Thyroid gland (tissue), 4 donors: ENCODE measurements around the gene SYNPO2. TPM values are rescaled to one million over a fixed set of nuclear protein-coding genes. Genes with fewer than 3 reads are reported as not detected.

ENCODE experiments used
- DNase-seq, 2 donors: peaks; one replicate each; pipeline ENCODE4 v3.0.0-alpha.2; 2019
- H3K27ac ChIP-seq, 3 donors: fragments of 200-600 bp; sonication (generic); 1 replicate in 2 of 3; 2 replicates in 1 of 3; pipeline ENCODE4 v1.5.1; 2016 to 2019; ENCODE audit warnings: mild to moderate bottlenecking in 1 of 3, moderate library complexity in 1 of 3
- H3K27me3 ChIP-seq: fragments of 200-600 bp; sonication (generic); one replicate; pipeline ENCODE4 v1.5.1; 2019
- H3K36me3 ChIP-seq, 2 donors: fragments of 200-600 bp; sonication (generic); one replicate each; pipeline ENCODE4 v1.5.1; 2016 to 2019
- H3K4me1 ChIP-seq, 2 donors: fragments of 200-600 bp; sonication (generic); one replicate each; pipeline ENCODE4 v1.5.1; 2017 to 2019
- H3K4me3 ChIP-seq, 3 donors: fragments of 200-600 bp; sonication (generic); replicated peaks in 1 of 3; 1 replicate in 2 of 3; 2 replicates in 1 of 3; pipeline ENCODE4 v1.5.1; 2016; ENCODE audit warnings: mild to moderate bottlenecking in 1 of 3
- H3K9me3 ChIP-seq: fragments of 200-600 bp; sonication (generic); one replicate; pipeline ENCODE4 v1.5.1; 2017
- POLR2A ChIP-seq, 2 donors: fragments of 450-650 bp; IDR thresholded peaks; one replicate each; pipeline ENCODE4 v1.6.1; 2017; ENCODE audit warnings: antibody characterized with exemption in 2 of 2, mild to moderate bottlenecking in 2 of 2, moderate library complexity in 1 of 2
- WGBS, 2 donors: methylation state at CpG; one replicate each; pipeline ENCODE4 v1.1.5; 2017; 5-methylcytosine and 5-hydroxymethylcytosine counted together
- intact Hi-C: fragments of 100-400 bp; cut with DNase I; formaldehyde crosslinking; loops from one replicate; pipeline ENCODE4 v1.15.1; 2023
- total RNA-seq, 4 donors: library from RNA; depleted of rRNA; stranded (reverse); fragments of >200 nt; gene quantifications; one replicate each; pipeline ENCODE4 v1.2.3, GENCODE V29; 2016
- TF ChIP-seq, protein P1 (sequence below), 6 experiments: fragments of 200-600 bp in 3 of 6; fragments of 450-650 bp in 3 of 6; sonication (generic) in 3 of 6; IDR thresholded peaks; one replicate each; pipeline ENCODE4 v1.5.1; 2016 to 2019; ENCODE audit warnings: antibody characterized with exemption in 6 of 6, mild to moderate bottlenecking in 2 of 6, inconsistent platforms in 1 of 6, moderate library complexity in 1 of 6

SYNPO2 gene
- total RNA-seq, 4 donors from 2014 or later: 11.4 to 37.8 (median 23.8) TPM

DNA sequence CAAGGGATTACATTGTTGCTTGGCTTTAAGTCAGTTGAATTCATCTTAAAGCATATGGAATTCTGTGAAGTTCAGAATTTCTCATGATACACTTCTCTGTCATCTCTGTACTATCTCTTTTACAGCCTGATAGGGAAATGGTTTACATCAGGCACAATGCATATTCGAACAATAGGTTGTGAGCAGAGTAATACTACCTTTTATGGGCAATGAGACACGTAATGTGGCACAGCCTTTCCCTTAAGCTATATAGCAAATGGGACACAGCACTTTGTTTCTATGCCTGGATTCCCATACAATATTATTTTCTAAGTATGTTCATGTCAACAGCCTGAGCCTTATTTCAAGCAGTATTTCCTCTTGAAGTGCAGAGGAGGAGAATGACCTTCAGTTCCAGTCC is 58.4 kb downstream of the SYNPO2 start:
- intact Hi-C loops: no loop called here
- TF ChIP-seq, protein P1, sequence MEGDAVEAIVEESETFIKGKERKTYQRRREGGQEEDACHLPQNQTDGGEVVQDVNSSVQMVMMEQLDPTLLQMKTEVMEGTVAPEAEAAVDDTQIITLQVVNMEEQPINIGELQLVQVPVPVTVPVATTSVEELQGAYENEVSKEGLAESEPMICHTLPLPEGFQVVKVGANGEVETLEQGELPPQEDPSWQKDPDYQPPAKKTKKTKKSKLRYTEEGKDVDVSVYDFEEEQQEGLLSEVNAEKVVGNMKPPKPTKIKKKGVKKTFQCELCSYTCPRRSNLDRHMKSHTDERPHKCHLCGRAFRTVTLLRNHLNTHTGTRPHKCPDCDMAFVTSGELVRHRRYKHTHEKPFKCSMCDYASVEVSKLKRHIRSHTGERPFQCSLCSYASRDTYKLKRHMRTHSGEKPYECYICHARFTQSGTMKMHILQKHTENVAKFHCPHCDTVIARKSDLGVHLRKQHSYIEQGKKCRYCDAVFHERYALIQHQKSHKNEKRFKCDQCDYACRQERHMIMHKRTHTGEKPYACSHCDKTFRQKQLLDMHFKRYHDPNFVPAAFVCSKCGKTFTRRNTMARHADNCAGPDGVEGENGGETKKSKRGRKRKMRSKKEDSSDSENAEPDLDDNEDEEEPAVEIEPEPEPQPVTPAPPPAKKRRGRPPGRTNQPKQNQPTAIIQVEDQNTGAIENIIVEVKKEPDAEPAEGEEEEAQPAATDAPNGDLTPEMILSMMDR (IDR thresholded peaks at IDR 0.05): no peak
- no peak for TF ChIP-seq POLR2A (IDR thresholded peaks at IDR 0.05)
- no peak for DNase-seq
- no peaks in the 10 kb centered on the region for H3K36me3 ChIP-seq
- WGBS, 2 donors: 69 to 78% methylated on average over 2 of the region's 2 CpGs
- H3K4me1 ChIP-seq: no peaks in the 10 kb centered on the region
- no peak overlapping the region for H3K4me3 ChIP-seq
- H3K9me3 ChIP-seq: no peaks in the 10 kb centered on the region
- H3K27me3 ChIP-seq: no peaks in the 10 kb centered on the region
- H3K27ac ChIP-seq: no peak overlapping the region

DNA sequence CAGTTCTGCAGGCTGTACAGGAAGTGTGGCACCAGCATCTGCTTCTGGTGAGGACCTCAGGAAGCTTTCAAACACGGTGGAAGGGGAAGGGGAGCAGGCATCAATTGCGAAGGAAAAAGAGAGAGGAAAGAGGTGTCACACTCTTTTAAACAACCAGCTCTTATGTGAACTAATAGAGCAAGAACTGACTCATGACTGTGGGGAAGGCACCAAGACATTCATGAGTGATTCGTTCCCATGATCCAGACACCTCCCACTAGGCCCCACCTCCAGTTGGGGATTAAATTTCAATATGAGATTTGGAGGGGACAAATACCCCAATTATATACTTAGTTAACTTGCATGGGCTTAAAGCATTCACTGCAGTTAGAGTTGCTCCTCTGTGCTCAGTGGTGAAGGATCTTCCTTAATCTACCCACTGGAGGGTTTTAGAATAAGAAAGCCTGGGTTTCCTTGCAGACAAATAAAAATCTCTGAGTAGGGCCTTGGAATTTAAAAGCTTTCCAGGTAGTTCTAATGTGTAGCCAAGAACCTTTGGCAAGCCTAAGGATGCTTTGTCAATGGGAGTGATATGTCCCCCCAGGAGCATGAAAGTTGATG is 60.0 kb downstream of the SYNPO2 start:
- H3K27ac ChIP-seq: no peak overlapping the region
- intact Hi-C loops: no loop called here
- no peaks in the 10 kb centered on the region for H3K27me3 ChIP-seq
- TF ChIP-seq POLR2A (IDR thresholded peaks at IDR 0.05): no peak
- TF ChIP-seq, protein P1 (IDR thresholded peaks at IDR 0.05): no peak
- H3K36me3 ChIP-seq: no peaks in the 10 kb centered on the region
- no peaks in the 10 kb centered on the region for H3K4me1 ChIP-seq
- no peak overlapping the region for H3K4me3 ChIP-seq
- 67 to 68% methylated on average over 3 of the region's 3 CpGs for WGBS, 2 donors
- H3K9me3 ChIP-seq: no peaks in the 10 kb centered on the region
- no peak for DNase-seq

DNA sequence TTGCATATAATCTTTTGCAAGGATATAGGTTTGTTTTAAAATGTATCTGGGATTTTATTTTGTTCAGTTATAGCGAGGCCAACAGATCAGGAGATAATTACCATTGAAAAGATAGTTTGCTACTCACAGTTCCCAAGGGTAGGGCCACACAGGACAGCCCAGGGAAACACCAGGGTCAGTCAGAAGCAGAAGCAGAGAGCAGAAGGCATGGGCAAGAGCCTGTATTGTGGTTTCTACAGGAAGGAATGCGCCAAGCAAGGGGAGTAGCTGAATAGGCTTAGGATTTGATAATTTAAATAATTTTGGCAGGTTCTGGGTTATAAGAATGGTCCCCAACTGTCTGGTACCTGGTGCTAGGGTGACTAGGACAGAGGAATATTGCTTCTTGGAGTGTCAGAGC is 61.6 kb downstream of the SYNPO2 start:
- TF ChIP-seq, protein P1 (IDR thresholded peaks at IDR 0.05): no peak
- TF ChIP-seq POLR2A (IDR thresholded peaks at IDR 0.05): no peak
- intact Hi-C loops: no loop called here
- no peak overlapping the region for H3K27ac ChIP-seq
- H3K4me3 ChIP-seq: no peak overlapping the region
- H3K9me3 ChIP-seq: no peaks in the 10 kb centered on the region
- 77 to 94% methylated on average over 2 of the region's 2 CpGs for WGBS, 2 donors
- DNase-seq: no peak
- H3K27me3 ChIP-seq: no peaks in the 10 kb centered on the region
- no peaks in the 10 kb centered on the region for H3K36me3 ChIP-seq
- no peaks in the 10 kb centered on the region for H3K4me1 ChIP-seq

DNA sequence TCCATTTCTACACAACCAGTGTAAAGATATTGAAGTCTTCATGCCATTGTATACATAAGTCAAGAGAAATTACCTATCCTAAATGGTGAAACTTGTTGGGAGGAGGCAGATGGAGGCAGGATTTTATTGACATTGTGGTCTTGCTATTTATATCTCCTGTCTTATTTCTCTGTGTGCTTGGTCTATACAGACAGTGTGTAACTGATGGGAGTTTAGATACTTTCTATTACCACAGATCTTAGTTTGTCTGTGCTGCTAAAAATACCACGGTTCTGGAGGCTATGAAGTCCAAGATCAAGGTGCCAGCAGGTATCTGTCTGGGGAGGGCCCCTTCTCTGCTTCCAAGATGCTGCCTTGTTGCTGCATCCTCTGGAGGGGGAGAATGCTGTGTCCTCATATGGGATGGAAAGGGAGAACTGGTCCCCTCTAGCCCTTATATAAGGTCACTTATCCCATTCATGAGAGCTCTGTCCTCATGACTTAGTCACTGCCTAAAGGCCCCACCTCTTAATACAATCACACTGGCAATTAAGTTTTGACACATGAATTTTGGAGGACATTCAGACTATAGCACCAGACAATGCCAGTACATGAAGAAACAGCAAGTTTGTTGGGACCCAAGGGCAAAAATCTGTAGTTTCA is 62.4 kb downstream of the SYNPO2 start:
- 78 to 94% methylated on average over 1 of the region's 1 CpG for WGBS, 2 donors
- intact Hi-C loops: no loop called here
- H3K4me3 ChIP-seq: no peak overlapping the region
- H3K27me3 ChIP-seq: no peaks in the 10 kb centered on the region
- H3K27ac ChIP-seq: no peak overlapping the region
- H3K36me3 ChIP-seq: no peaks in the 10 kb centered on the region
- no peak for DNase-seq
- no peak for TF ChIP-seq POLR2A (IDR thresholded peaks at IDR 0.05)
- TF ChIP-seq, protein P1 (IDR thresholded peaks at IDR 0.05): no peak
- no peaks in the 10 kb centered on the region for H3K9me3 ChIP-seq
- H3K4me1 ChIP-seq: no peaks in the 10 kb centered on the region

DNA sequence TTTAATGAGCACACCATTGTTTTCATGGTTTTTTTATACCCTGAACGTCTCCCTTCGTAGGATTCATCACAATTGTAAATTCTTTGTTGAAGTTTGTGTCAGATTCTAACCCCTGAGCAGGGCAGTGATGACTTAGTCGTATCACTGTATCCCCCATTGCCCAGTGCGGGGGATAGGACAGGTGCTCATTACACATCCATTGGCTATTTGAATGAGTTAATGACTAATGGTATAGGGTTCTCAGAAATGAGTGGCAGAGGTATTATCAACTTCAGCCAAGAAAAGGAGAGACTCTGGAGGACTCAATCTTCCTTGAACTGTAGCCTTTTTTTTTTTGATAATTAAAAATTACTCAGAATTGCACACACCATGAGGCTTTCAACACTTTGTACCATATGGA is 64.6 kb downstream of the SYNPO2 start:
- H3K36me3 ChIP-seq: no peaks in the 10 kb centered on the region
- H3K4me1 ChIP-seq: no peaks in the 10 kb centered on the region
- no peak overlapping the region for H3K27ac ChIP-seq
- H3K27me3 ChIP-seq: no peaks in the 10 kb centered on the region
- no peak for DNase-seq
- intact Hi-C loops: no loop called here
- H3K4me3 ChIP-seq: no peak overlapping the region
- TF ChIP-seq, protein P1 (IDR thresholded peaks at IDR 0.05): no peak
- TF ChIP-seq POLR2A (IDR thresholded peaks at IDR 0.05): no peak
- H3K9me3 ChIP-seq: no peaks in the 10 kb centered on the region
- WGBS, 2 donors: 51 to 57% methylated on average over 4 of the region's 4 CpGs
